ENCODE data around the gene WNT9B. TPM values are rescaled to one million over a fixed set of nuclear protein-coding genes. Genes with fewer than 3 reads are reported as not detected.

The WNT9B gene
- not detected for total RNA-seq
- long read RNA-seq = 0 reads

- intact Hi-C loops (cut with DNase I, micrococcal nuclease) = no loop called here
- peak; percentile 50 to 76 for DNase-seq
- peak; percentile 95 for ATAC-seq
These were observed at the start of gene WNT9B for GRCh38 chr17:46851029-46851741. TSS of gene WNT9B (plus strand) at chr17:46851583. CDS start at chr17:46851639, 56 bp downstream.

- intact Hi-C loops (cut with DNase I, micrococcal nuclease) = no loop called here
- no peak for ATAC-seq
- no peak for DNase-seq
These were observed 48.6 kb upstream of the WNT9B start for GRCh38 chr17:46802800-46803199.

- ATAC-seq (no peak), DNase-seq (no peak)
- intact Hi-C loops (cut with DNase I, micrococcal nuclease) = no loop called here
These were observed 47.8 kb upstream of the WNT9B start for GRCh38 chr17:46803544-46803943.

- intact Hi-C loops (cut with DNase I, micrococcal nuclease) = no loop called here
- DNase-seq (no peak), ATAC-seq (no peak)
These were observed 45.6 kb upstream of the WNT9B start for GRCh38 chr17:46805771-46806170.

- intact Hi-C loops (cut with DNase I, micrococcal nuclease) = no loop called here
- ATAC-seq (no peak), DNase-seq (no peak)
These were observed 42.2 kb upstream of the WNT9B start for GRCh38 chr17:46809110-46809571.

GRCh38 chr17:46810837-46811236, 40.5 kb upstream of the WNT9B start:
- no peak for ATAC-seq
- intact Hi-C loops (cut with DNase I, micrococcal nuclease) = no loop called here
- DNase-seq = no peak

- intact Hi-C loops (cut with DNase I, micrococcal nuclease) = no loop called here
- ATAC-seq = no peak
- no peak for DNase-seq
These were observed 39.3 kb upstream of the WNT9B start for GRCh38 chr17:46811978-46812583.

- DNase-seq = no peak
- ATAC-seq = no peak
- intact Hi-C loops (cut with DNase I, micrococcal nuclease) = no loop called here
These were observed 38.6 kb upstream of the WNT9B start for GRCh38 chr17:46812624-46813318.

GRCh38 chr17:46813920-46814319, 37.5 kb upstream of the WNT9B start:
- DNase-seq = no peak
- no peak for ATAC-seq
- intact Hi-C loops (cut with DNase I, micrococcal nuclease) = no loop called here

- intact Hi-C loops (cut with DNase I, micrococcal nuclease) = no loop called here
- ATAC-seq (no peak), DNase-seq (no peak)
These were observed 36.9 kb upstream of the WNT9B start for GRCh38 chr17:46814446-46814845.

- no peak for ATAC-seq
- intact Hi-C loops (cut with DNase I, micrococcal nuclease) = no loop called here
- no peak for DNase-seq
These were observed 35.7 kb upstream of the WNT9B start for GRCh38 chr17:46815474-46816353.

- DNase-seq (no peak), ATAC-seq (no peak)
- intact Hi-C loops (cut with DNase I, micrococcal nuclease) = no loop called here
These were observed 34.1 kb upstream of the WNT9B start for GRCh38 chr17:46817151-46817900.

- no peak for DNase-seq
- no peak for ATAC-seq
- intact Hi-C loops (cut with DNase I, micrococcal nuclease) = no loop called here
These were observed 33.5 kb upstream of the WNT9B start for GRCh38 chr17:46817901-46818209.

- DNase-seq (peak in 1 of 2 donors; percentile 43), ATAC-seq (peak; percentile 34)
- intact Hi-C loops (cut with DNase I, micrococcal nuclease) = no loop called here
These were observed 33.0 kb upstream of the WNT9B start, which contains the start of gene WNT3 for GRCh38 chr17:46818316-46818928. TSS of gene WNT3 (minus strand) at chr17:46818692. CDS start at chr17:46818597, 95 bp downstream.

GRCh38 chr17:46818929-46819859, 32.2 kb upstream of the WNT9B start:
- intact Hi-C loops (cut with DNase I, micrococcal nuclease) = no loop called here
- peak in 1 of 2 donors; percentile 14 for DNase-seq
- peak; percentile 13 for ATAC-seq

- intact Hi-C loops (cut with DNase I, micrococcal nuclease) = no loop called here
- no peak for DNase-seq
- ATAC-seq = no peak
These were observed 31.5 kb upstream of the WNT9B start for GRCh38 chr17:46819906-46820351.

Measured in left colon (tissue), 2 donors.